CD4-positive, alpha-beta memory T cell (primary cell): ENCODE results near the gene EFNA4. TPM values are rescaled to one million over a fixed set of nuclear protein-coding genes. Genes with fewer than 3 reads are reported as not detected.
A peak's percentile ranks its signal among the peaks of the same experiment; 100 is the strongest.

Experiments used
- CTCF ChIA-PET: fragments of 350-600 bp; sonication (Branson Sonifier 250); formaldehyde crosslinking; loops from one replicate; lab custom pipeline; 2021; ENCODE audit warnings: inconsistent platforms; ENCODE audit not compliant: partially characterized antibody; lab: Charles Lee
- POLR2A ChIA-PET: fragments of 350-600 bp; sonication (Branson Sonifier 250); formaldehyde crosslinking; loops from one replicate; lab custom pipeline; 2021; ENCODE audit not compliant: partially characterized antibody; lab: Charles Lee
- DNase-seq, 5 donors: peaks; one replicate each; pipeline versions ENCODE4 v3.0.0 to v3.0.0-alpha.2; 2020 to 2022; ENCODE audit warnings: mixed read lengths in 1 of 5
- H3K27ac ChIP-seq: one replicate; pipeline ENCODE4 v1.7.0; 2013; ENCODE audit warnings: low read depth, low read length
- H3K27me3 ChIP-seq: 2 replicates; pipeline ENCODE4 v1.7.0; 2013; ENCODE audit warnings: mild to moderate bottlenecking, low read length, moderate library complexity; ENCODE audit not compliant: insufficient read depth
- H3K36me3 ChIP-seq: 2 replicates; pipeline ENCODE4 v1.7.0; 2013; ENCODE audit warnings: mild to moderate bottlenecking, low read length, moderate library complexity; ENCODE audit not compliant: insufficient read depth
- H3K4me1 ChIP-seq: 2 replicates; pipeline ENCODE4 v1.7.0; 2013; ENCODE audit warnings: mild to moderate bottlenecking, low read length, moderate library complexity; ENCODE audit not compliant: insufficient read depth
- H3K4me3 ChIP-seq, 2 donors: one replicate each; pipeline ENCODE4 v1.7.0; 2013; ENCODE audit warnings: low read length in 2 of 2, mild to moderate bottlenecking in 1 of 2
- H3K9me3 ChIP-seq, 2 donors: one replicate each; pipeline ENCODE4 v1.7.0; 2013; ENCODE audit warnings: low read length in 2 of 2, control low read depth in 1 of 2; ENCODE audit not compliant: control insufficient read depth in 1 of 2
- H3K27ac Mint-ChIP-seq, 7 donors: one replicate each; pipeline ENCODE4 v1.8.0; 2020 to 2021; ENCODE audit warnings: mixed read lengths in 7 of 7, mild to moderate bottlenecking in 6 of 7, inconsistent platforms in 3 of 7, moderate library complexity in 3 of 7
- H3K27me3 Mint-ChIP-seq, 2 donors: one replicate each; pipeline ENCODE4 v1.8.0; 2020 to 2021; ENCODE audit warnings: mixed read lengths in 2 of 2
- H3K36me3 Mint-ChIP-seq, 2 donors: one replicate each; pipeline ENCODE4 v1.8.0; 2020 to 2021; ENCODE audit warnings: mixed read lengths in 2 of 2, inconsistent platforms in 1 of 2, mild to moderate bottlenecking in 1 of 2
- H3K4me1 Mint-ChIP-seq, 4 donors: one replicate each; pipeline ENCODE4 v1.8.0; 2020 to 2021; ENCODE audit warnings: mixed read lengths in 4 of 4, mild to moderate bottlenecking in 1 of 4
- H3K4me3 Mint-ChIP-seq, 8 donors: one replicate each; pipeline ENCODE4 v1.8.0; 2020 to 2021; ENCODE audit warnings: mixed read lengths in 8 of 8, mild to moderate bottlenecking in 7 of 8, moderate library complexity in 6 of 8, inconsistent platforms in 3 of 8
- H3K9me3 Mint-ChIP-seq, 8 donors: one replicate each; pipeline ENCODE4 v1.8.0; 2020 to 2021; ENCODE audit warnings: mixed read lengths in 8 of 8, mild to moderate bottlenecking in 5 of 8, inconsistent platforms in 3 of 8, moderate library complexity in 1 of 8
- intact Hi-C: fragments of 100-400 bp; cut with micrococcal nuclease; formaldehyde crosslinking; loops from one replicate; pipeline ENCODE4 v1.15.1; 2023
- polyA plus RNA-seq, 2 donors: library from polyadenylated mRNA; unstranded; fragments of 300-500 nt; fragmentation: Illumina TruSeq; gene quantifications; one replicate each; pipeline ENCODE4 v1.2.3, GENCODE V29; 2021
- total RNA-seq, 2 experiments: library from RNA; stranded (reverse); gene quantifications; one replicate each; pipeline ENCODE4 v1.2.3, GENCODE V29; 2021

The EFNA4 gene
- total and polyA plus RNA-seq, 4 experiments from 2014 or later = 2.5 to 8.5 (median 4.7) TPM

DNA sequence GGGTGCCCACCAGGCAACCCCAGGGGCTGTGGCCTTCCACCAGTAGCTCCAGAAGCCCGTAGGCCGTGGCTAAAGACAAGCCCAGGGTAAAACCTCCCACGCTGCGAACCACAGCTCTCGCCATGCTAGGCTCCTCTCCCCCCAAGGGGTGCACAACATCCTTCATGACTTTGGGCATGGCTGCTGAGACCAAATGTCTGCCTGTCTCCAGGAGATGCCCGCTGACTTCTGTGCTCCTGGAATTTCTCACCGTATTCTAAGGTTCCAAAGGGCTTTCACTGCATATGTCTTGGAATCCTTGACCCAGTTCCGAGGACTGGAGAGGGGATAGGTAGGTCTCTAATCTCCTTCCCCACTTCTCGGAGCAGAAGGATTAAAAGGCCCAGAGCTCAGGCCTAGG, 30.0 kb upstream of the EFNA4 start, which contains the start of the genes DCST1 and DCST2:
DCST1 (plus strand) TSS at position 301 of the 400 bp plus-strand sequence. CDS start 213 bp downstream, outside the sequence.
DCST2 (minus strand) TSS at position 258 of the 400 bp plus-strand sequence; CDS start at position 178, 80 bp downstream.
- Mint-ChIP-seq H3K9me3 (no peaks in the 10 kb centered on the region), H3K4me3 (no peak within 1 kb of the TSS), H3K4me1 (no peaks in the 10 kb centered on the region), H3K27me3 (peaks cover 0 to 1% of the 10 kb centered on the region in 2 donors), H3K27ac (peak within 1 kb of the TSS in 1 of 7 donors; percentile 46), H3K36me3 (no peaks in the 10 kb centered on the region)
- CTCF ChIA-PET = no interaction called here
- no peaks in the 10 kb centered on the region for H3K27me3 ChIP-seq
- H3K4me3 ChIP-seq = no peak within 1 kb of the TSS
- no peak within 1 kb of the TSS for H3K27ac ChIP-seq
- H3K4me1 ChIP-seq = no peaks in the 10 kb centered on the region
- DNase-seq = no peak
- H3K9me3 ChIP-seq = no peaks in the 10 kb centered on the region
- intact Hi-C loops = no loop called here
- no peaks in the 10 kb centered on the region for H3K36me3 ChIP-seq
- POLR2A ChIA-PET = no interaction called here

GRCh38 chr1:155034318-155035208, 29.0 kb upstream of the EFNA4 start:
- H3K4me3 Mint-ChIP-seq = no peak overlapping the region
- no peaks in the 10 kb centered on the region for H3K4me1 Mint-ChIP-seq
- Histone ChIP-seq H3K4me3 (no peak overlapping the region), H3K36me3 (no peaks in the 10 kb centered on the region), H3K27me3 (no peaks in the 10 kb centered on the region), H3K4me1 (no peaks in the 10 kb centered on the region), H3K27ac (no peak overlapping the region), H3K9me3 (no peaks in the 10 kb centered on the region)
- CTCF ChIA-PET = interaction anchor here (1.0 kb wide), 1 partner anchor 51 kb away, joined by 3 read pairs; no protein-coding TSS in a partner anchor
- peak overlapping the region in 1 of 7 donors; percentile 46 for H3K27ac Mint-ChIP-seq
- no peaks in the 10 kb centered on the region for H3K36me3 Mint-ChIP-seq
- no peak for DNase-seq
- intact Hi-C loops = no loop called here
- no peaks in the 10 kb centered on the region for H3K9me3 Mint-ChIP-seq
- POLR2A ChIA-PET = no interaction called here
- peaks cover 0 to 1% of the 10 kb centered on the region in 2 donors for H3K27me3 Mint-ChIP-seq

DNA sequence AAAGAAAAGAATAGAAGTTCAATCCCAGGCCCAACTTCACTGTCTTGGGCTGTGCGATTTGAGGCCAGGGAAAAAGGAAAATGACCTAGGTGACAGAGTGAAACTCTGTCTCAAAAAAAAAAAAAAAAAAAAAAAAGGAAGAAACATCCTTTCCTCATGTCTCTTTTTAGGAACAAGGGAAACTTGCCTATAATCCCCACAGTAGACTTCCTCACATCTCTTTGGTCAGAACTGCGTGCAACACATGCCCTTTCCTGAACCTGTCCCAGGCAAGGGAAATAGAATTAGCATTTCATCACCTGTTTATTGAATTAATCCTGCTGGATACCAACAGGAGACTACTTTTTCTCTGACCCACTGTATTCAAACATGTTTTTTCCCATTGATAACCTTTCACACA, 27.6 kb upstream of the EFNA4 start:
- Mint-ChIP-seq H3K36me3 (no peaks in the 10 kb centered on the region), H3K4me1 (no peaks in the 10 kb centered on the region), H3K4me3 (no peak overlapping the region), H3K9me3 (no peaks in the 10 kb centered on the region), H3K27ac (no peak overlapping the region), H3K27me3 (peaks cover 0 to 1% of the 10 kb centered on the region in 2 donors)
- no peaks in the 10 kb centered on the region for H3K27me3 ChIP-seq
- DNase-seq = no peak
- intact Hi-C loops = no loop called here
- ChIA-PET CTCF (no interaction called here), POLR2A (interaction anchor here (1.1 kb wide), 1 partner anchor 14 kb away, joined by 5 read pairs; no protein-coding TSS in a partner anchor)
- no peaks in the 10 kb centered on the region for H3K9me3 ChIP-seq
- no peak overlapping the region for H3K4me3 ChIP-seq
- H3K27ac ChIP-seq = no peak overlapping the region
- H3K4me1 ChIP-seq = no peaks in the 10 kb centered on the region
- no peaks in the 10 kb centered on the region for H3K36me3 ChIP-seq

DNA sequence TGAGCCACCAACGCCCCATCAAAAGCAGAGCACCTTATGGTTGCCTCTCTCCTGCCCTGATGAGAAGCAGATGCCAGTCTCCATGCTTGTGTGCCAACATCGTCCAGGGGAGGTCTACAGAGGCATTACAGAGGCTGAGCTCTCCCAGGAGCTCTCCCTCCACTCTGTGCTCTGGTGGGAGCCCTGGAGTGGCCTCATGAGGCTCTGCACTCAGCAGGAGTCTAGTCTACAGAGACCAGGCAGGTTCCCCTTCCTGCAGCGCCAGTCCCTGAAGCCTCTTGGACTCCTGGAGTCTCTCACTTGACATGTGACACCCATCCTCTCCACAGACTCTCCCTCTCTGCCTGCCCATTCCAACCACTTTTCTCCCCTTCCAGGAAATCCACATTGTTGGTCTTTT, 26.5 kb upstream of the EFNA4 start:
- no peaks in the 10 kb centered on the region for H3K36me3 ChIP-seq
- no peak overlapping the region for H3K27ac ChIP-seq
- Mint-ChIP-seq H3K4me3 (no peak overlapping the region), H3K27me3 (peaks cover 0 to 1% of the 10 kb centered on the region in 2 donors), H3K9me3 (no peaks in the 10 kb centered on the region), H3K36me3 (no peaks in the 10 kb centered on the region), H3K4me1 (no peaks in the 10 kb centered on the region), H3K27ac (no peak overlapping the region)
- H3K27me3 ChIP-seq = no peaks in the 10 kb centered on the region
- no peak for DNase-seq
- H3K4me3 ChIP-seq = no peak overlapping the region
- ChIA-PET POLR2A (interaction anchor here (0.8 to 1.1 kb wide), 2 partner anchors 15 to 23 kb away, joined by 3 to 5 read pairs; no protein-coding TSS in a partner anchor), CTCF (interaction anchor here (1.7 kb wide), 1 partner anchor 25 kb away, joined by 6 read pairs; no protein-coding TSS in a partner anchor)
- H3K9me3 ChIP-seq = no peaks in the 10 kb centered on the region
- intact Hi-C loops = no loop called here
- no peaks in the 10 kb centered on the region for H3K4me1 ChIP-seq

DNA sequence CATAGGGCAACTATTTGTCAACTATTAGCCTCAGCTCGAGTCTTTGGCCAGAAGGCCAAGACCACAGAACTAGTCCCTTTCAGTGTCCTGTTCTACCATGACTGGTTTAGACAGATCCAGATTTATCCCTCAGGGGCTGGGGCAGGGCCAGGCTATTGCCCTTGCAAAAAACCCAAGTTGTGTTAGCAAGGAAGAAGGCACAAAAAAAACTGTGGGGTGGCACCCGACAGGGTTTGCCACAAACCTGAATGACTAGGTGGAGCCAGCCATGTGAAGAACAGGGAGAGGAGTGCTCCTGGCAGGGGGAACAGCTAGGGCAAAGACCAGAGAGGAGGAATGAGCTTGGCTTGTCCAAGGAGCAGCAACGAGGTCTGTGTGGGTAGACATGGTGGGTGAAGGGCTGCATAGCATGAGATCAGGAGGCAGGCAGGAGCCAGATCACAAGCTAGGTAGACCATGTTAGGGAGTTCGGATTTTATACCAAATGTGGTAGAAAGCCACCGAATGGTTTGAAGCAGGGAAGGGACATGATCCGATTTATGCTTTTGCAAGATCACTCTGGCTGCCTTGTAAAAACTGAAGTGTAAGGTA, 25.6 kb upstream of the EFNA4 start:
- no peak overlapping the region for H3K27ac ChIP-seq
- CTCF ChIA-PET = interaction anchor here (1.0 to 1.7 kb wide), 3 partner anchors 14 to 38 kb away, joined by 3 to 6 read pairs (median 3); no protein-coding TSS in a partner anchor
- no peaks in the 10 kb centered on the region for H3K4me1 ChIP-seq
- H3K27me3 ChIP-seq = no peaks in the 10 kb centered on the region
- no peak overlapping the region for H3K4me3 ChIP-seq
- Mint-ChIP-seq H3K4me1 (no peaks in the 10 kb centered on the region), H3K27ac (no peak overlapping the region), H3K9me3 (no peaks in the 10 kb centered on the region), H3K36me3 (no peaks in the 10 kb centered on the region), H3K4me3 (no peak overlapping the region), H3K27me3 (peaks cover 0 to 1% of the 10 kb centered on the region in 2 donors)
- POLR2A ChIA-PET = no interaction called here
- DNase-seq = no peak
- intact Hi-C loops = no loop called here
- no peaks in the 10 kb centered on the region for H3K9me3 ChIP-seq
- H3K36me3 ChIP-seq = no peaks in the 10 kb centered on the region

- no peaks in the 10 kb centered on the region for H3K4me1 Mint-ChIP-seq
- Histone ChIP-seq H3K27ac (no peak overlapping the region), H3K9me3 (no peaks in the 10 kb centered on the region), H3K27me3 (no peaks in the 10 kb centered on the region), H3K36me3 (no peaks in the 10 kb centered on the region), H3K4me3 (no peak overlapping the region), H3K4me1 (no peaks in the 10 kb centered on the region)
- no peak for DNase-seq
- H3K9me3 Mint-ChIP-seq = no peaks in the 10 kb centered on the region
- POLR2A ChIA-PET = no interaction called here
- intact Hi-C loops = no loop called here
- H3K4me3 Mint-ChIP-seq = no peak overlapping the region
- H3K27me3 Mint-ChIP-seq = peaks cover 0 to 1% of the 10 kb centered on the region in 2 donors
- CTCF ChIA-PET = interaction anchor here (1.0 to 1.7 kb wide), 3 partner anchors 15 to 39 kb away, joined by 3 to 6 read pairs (median 3); no protein-coding TSS in a partner anchor
- no peaks in the 10 kb centered on the region for H3K36me3 Mint-ChIP-seq
- peak overlapping the region in 1 of 7 donors; percentile 36 for H3K27ac Mint-ChIP-seq
Observed at GRCh38 chr1:155038602-155039307, 24.8 kb upstream of the EFNA4 start.
